Superior temporal gyrus (tissue), 1 donor: ENCODE results near the gene BCKDHA.
"Not testable (repeated sequence)": the region's sequence is repeated elsewhere in the genome, so short reads cannot be mapped to it uniquely, and the experiment has no call there.

Experiments
- DNase-seq: peaks from one replicate; pipeline ENCODE4 v3.0.0-alpha.2; 2016; ENCODE audit errors: extremely low spot score

The BCKDHA gene

GRCh38 chr19:41366089-41366488 lies 31.5 kb upstream of the BCKDHA start:
- no peak for DNase-seq

GRCh38 chr19:41367848-41368301 lies 29.7 kb upstream of the BCKDHA start:
- DNase-seq = no peak

DNA sequence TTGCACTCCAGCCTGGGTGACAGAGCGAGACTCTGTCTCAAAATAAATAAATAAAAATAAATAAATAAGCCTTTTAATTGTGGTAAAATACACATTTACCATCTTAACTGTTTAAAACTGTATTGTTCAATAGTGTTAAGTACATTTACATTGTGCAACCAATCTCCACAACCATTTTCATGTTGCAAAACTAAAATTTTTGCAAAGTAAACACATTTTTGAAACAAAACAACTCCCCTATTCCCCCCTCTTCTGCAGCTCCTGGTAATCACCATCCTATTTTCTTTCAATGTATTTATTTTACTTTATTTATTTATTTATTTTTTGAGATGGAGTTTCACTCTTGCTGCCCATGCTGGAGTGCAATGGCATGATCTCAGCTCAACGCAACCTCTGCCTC lies 27.8 kb upstream of the BCKDHA start:
- DNase-seq = no peak

- not testable (repeated sequence) for DNase-seq
Observed at GRCh38 chr19:41371119-41371518, 26.5 kb upstream of the BCKDHA start.

DNA sequence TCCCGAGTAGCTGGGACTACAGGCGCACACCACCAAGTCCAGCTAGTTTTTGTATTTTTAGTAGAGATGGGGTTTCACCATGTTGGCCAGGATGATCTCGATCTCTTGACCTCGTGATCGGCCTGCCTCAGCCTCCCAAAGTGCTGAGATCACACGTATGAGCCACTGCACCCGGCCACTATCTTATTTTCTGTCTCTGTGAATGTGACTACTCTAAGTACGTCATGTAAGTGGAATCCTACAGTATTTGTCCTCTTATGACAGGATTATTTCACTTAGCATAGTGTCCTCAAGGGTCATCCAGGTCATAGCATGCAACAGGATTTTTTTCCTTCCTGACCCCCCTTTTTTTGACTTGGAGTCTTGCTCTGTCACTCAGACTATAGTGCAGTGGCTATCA lies 26.1 kb upstream of the BCKDHA start:
- DNase-seq = no peak

DNA sequence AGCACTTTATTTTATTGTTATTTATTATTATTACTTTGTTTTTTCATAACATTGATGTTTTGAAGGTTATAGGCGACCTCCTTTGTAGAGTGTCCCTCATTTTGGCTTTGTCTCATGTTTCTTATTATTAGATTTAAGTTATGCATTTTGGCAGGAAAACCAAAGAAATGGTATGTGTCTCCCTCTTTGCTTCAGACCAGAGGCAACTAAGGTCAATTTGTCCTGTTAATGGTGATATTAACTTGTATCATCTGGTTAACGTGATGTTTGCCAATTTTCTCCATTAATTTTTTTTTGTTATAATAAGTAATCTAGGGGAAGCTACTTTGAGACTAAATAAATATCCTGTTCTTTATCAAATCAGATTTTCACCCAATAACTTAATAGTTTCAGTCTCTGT lies 25.1 kb upstream of the BCKDHA start:
- DNase-seq = no peak

GRCh38 chr19:41373993-41374392 lies 23.6 kb upstream of the BCKDHA start:
- DNase-seq = peak; percentile 85

- DNase-seq = no peak
Observed at GRCh38 chr19:41376241-41376997, 21.2 kb upstream of the BCKDHA start, which contains the start of gene TMEM91. TSS of gene TMEM91 (plus strand) at chr19:41376533. CDS start at chr19:41378310, 1,777 bp downstream.

GRCh38 chr19:41376998-41377365 lies 20.6 kb upstream of the BCKDHA start:
- no peak for DNase-seq

GRCh38 chr19:41377977-41378709 lies 19.5 kb upstream of the BCKDHA start:
- no peak for DNase-seq

DNA sequence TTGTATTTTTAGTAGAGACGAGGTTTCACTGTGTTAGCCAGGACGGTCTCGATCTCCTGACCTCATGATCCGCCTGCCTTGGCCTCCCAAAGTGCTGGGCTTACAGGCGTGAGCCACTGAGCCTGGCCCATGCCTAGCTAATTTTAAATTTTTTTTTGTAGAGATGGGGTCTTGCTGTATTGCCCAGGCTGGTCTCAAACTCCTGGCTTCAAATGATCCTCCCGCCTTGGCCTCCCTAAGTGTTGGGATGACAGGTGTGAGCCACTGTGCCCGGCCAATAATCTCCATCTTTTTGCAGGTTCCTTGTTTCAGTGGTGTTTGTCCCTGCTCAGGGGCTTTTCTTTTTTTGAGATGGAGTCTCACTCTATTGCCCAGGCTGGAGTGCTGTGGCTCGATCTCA lies 16.1 kb upstream of the BCKDHA start:
- DNase-seq = not testable (repeated sequence)

DNA sequence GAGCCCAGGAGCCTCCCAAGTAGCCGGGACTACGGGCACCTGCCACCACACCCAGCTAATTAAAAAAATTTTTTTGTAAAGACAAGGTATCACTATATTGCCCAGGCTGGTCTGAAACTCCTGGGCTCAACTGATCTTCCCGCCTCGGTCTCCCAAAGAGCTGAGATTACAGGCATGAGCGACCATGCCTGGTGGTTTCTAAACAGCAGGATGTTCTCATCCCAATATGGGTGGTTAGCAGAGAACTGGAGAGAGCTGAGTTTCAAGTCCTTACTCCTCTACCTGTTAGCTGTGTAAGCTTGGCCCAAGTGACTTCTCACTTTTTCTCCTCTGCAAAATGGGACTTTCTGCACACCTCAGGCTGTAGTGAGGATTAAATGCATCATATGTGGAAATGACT lies 13.3 kb upstream of the BCKDHA start:
- no peak for DNase-seq

DNA sequence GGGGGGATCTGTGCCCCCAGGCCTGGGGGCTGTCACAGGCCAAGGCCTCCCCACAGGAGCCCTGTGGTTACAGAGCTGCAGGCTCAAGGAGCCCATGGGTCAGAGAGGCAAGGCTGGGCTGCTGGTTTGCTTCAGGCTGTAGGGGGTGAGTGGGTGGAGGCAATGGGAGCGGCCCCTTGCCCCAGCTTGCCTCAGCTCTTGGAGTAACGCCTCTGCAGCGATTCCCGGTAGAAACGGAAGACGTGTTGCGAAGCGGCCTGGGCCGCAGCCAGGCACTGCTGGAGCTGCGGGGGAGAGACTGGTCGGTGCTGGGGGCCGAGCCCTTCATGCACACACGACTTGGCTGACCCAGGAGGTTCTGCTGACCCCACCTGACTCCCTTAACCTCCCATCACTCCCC lies 11.2 kb upstream of the BCKDHA start:
- DNase-seq = no peak

DNA sequence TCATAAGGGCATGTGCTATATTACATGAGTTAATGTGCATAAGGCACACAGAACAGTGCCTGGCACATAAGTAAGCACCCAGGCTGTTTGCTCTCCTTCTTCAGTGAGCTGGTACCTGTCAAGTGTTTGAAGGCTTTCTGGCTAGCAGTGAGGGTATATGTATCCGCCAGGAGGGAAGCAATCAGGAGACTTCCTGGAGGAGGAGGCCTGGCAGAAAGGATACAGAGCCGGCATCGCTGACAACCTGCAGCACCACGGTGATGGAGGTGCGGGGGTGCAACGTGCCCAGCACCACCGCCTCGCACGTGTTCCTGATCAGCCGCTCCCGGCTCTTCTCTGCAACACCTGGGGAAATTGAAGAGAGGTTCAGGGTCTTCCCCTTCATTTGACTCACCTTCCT lies 6.0 kb upstream of the BCKDHA start:
- no peak for DNase-seq

- no peak for DNase-seq
Observed at GRCh38 chr19:41392775-41393174, 4.8 kb upstream of the BCKDHA start.

DNA sequence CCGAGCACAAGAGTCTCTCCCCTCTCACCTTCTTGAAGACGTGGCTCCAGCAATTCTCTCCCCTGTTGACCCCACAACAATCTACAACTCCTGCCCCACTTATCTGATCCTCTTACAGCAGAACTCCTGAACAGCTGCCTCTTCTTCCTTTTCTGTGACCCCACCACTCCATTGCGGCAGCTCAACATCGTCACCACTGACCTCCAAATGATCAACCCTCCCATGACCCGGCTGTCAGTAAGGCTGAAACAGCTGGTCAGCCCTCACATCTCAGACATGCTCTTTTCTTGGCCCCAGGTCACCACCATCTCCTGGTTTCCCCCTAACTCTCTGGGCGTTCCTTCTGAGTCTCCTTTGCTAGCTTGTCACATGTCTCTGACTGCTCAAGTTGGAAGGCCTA lies 2.3 kb upstream of the BCKDHA start:
- no peak for DNase-seq

DNA sequence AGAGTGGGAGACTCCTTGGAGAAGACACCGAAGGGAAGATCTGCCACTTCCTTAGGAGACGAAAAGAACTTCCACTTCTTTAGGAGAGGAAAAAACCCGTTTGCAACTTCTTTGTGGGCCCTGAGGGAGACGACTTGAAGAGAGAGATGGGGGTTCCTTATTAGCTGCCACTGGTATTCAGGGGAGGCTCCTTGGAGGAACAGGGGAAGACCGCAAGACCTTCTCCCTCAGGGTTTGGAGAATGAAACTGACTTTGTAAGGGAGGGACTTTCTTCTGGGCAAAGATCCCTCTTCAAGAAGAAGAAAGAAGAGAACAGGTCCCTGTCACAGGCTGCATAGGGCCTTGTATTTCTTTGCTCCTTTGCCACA lies 416 bp downstream of the BCKDHA start:
- no peak for DNase-seq

DNA sequence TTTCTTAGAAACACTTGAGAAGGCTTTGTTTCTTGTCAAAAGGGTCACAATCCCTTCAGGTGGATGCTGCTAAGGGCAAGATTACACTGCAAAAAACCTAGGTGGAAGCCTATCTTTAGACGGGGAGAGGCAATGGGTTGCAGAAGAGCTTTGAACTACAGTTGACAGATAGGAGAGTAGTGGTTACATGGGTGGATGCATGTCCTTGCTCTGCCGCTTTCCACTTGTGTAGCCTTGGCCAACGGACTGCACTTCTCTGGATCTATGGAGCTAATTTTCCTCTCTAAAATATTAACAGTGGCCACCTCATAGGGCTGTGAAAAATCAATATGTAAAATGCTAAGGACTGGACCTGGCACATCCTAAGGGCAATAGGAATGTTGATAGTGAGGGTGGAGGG lies 980 bp downstream of the BCKDHA start:
- no peak for DNase-seq

DNA sequence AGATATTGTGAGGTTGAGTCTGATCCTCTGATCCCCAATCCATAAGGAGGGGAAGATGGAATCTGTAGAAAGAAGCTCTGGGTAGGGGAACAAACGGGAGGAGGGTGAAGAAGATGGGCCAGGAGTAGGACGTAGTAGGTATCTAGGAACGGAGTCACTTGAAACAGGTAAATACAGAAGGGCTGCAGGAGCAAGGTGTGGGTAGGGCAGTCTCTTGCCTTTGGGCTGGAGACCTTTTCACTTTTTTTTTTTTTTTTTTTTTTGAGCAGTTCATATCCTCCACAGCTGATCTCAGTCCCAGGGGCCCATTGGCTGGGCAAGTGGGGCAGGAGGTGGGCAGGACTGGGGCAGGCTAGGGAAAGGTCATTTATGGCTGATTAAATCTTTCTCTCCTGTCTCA lies 1.5 kb downstream of the BCKDHA start:
- DNase-seq = no peak

GRCh38 chr19:41399525-41399924 lies 1.9 kb downstream of the BCKDHA start:
- no peak for DNase-seq

DNA sequence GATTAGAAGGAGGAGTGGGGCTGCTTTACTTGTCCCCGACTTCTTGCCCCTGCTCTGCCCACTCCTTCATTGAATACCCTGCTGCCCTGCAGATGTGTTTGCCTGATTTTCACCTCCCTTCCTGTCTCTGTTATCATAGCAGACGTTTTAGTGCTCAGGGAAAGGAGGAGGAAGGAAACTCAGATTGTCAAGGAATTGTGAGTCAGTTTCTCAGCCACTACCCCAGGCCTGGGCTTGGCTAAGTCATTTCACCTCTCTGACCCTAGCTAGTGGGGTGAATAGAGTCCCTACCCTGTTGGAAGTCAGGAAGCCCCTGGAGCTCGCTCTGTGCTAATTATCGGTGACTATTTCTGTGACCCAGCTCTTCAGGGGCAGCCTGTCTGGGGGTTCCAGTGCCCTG lies 3.9 kb downstream of the BCKDHA start:
- DNase-seq = no peak

GRCh38 chr19:41402010-41402409 lies 4.4 kb downstream of the BCKDHA start:
- no peak for DNase-seq
